AML-193 (cell line): Measurements from ENCODE around the gene KLHL36.
"Not testable (repeated sequence)": the region's sequence is repeated elsewhere in the genome, so short reads cannot be mapped to it uniquely, and the experiment has no call there.

Source experiments
- DNase-seq, 2 experiments: peaks; one replicate each; lab custom pipeline; 2025; lab: John Stamatoyannopoulos, UW

The KLHL36 gene

DNA sequence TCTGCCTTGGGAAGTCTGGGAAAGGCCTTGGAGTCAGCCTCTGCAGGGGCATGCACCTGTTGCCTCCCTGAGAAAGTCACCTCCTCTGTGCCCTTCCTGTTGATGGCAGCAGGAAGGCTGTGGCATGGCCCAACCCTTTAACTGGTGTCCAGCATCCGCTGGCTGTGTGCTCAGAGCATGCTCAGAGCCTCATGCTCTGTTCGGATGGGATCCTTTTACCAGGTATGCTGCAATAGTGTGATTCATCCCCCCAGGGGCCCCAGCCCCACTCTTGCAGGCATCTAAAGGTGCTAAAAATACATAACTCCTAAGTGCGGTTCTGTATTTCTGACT, 24.9 kb downstream of the KLHL36 start:
- no peak for DNase-seq

DNA sequence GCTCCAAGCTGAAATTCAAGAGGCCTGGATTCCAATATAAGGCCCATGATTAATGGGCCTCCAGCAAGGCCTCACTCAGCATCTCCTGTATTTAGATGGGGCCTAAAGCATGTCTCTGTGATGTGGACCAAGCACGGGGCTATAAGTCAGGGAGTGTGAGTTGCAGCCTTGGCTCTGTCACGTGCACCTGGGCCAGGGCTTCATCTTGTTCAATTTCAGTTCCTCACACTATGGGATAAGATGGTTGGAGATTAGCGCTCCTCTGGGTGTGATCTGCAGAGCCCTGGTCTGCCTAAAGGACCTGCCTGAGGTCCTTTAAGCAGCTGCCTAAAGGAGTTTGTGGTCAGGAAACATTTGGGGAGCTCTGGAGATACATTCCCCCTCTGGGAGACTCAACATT, 25.2 kb downstream of the KLHL36 start:
- DNase-seq, result no peak

DNA sequence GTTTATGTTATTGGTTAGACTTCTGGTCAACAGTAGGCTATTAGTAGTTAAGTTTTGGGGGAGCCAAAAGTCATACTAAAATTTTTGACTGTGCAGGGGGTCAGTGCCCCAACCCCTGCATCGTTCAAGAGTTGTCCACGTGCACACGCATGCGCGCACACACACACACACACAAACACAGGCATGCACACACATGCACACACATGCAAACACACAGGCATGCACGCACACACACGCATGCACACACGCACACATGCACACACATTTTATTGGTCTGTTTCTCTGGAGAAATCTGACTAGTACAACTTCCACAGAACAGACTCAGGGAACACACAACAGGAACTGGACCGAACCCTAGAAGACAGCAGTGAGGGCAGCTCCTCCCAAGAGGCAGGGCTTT, 27.1 kb downstream of the KLHL36 start:
- DNase-seq, result no peak

- DNase-seq, result no peak
Measured at GRCh38 chr16:84675884-84676283, 27.6 kb downstream of the KLHL36 start.

DNA sequence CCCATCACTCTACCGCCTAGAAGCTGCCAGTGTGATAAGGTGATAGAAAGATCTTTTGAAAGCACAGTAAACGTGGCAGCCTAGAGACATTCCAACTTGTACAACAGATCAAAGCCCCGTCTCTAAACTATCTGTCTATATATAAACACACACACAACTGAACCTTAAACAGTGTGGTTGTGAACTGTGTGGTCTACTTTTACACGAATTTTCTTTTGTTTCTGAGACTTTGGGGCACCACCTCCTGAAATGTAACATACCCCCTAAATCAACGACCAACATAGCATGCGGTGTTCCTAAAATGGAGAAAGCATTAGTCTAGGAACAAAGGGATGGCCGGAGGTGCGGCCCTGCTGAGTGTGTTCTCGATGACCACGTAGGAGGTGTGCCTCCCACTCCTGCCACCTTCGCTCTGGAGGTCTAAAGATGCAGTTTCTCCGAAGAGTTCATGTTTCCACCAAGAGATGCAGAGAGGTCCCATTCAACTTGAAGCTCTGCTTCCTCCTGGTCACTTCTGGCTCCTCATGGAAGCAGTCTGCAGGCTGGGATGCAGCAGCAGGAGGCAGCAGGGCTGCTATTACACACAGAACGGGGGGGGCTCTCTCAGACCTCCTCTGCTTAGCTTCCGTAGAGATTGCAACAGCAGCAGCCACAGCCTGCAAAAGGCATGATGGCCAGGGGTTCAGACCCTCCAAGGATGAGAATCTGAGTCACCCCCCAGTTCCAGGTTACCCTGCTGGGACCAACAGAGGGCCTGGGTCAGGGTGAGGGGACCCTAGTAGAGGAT, 28.9 kb downstream of the KLHL36 start:
- DNase-seq, result no peak

GRCh38 chr16:84677849-84678248, 29.5 kb downstream of the KLHL36 start:
- DNase-seq, result no peak

DNA sequence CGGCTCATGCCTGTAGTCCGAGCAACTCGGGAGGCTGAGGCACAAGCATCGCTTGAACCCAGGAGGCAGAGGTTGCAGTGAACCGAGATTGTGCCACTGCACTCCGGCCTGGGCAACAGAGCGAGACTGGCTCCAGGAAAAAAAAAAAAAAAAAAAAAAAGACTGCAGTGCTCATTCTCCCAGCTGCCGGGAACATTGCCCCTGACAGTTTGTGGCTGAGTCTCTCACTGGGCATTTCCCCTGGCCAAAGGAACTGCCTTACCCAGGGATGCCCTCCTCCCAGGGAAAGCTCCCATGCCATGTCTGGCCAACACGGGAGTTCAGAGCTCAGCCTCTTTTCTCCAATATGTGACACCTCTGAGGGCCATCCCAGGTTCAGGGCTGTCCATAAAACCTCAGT, 30.2 kb downstream of the KLHL36 start:
- DNase-seq, result no peak

DNA sequence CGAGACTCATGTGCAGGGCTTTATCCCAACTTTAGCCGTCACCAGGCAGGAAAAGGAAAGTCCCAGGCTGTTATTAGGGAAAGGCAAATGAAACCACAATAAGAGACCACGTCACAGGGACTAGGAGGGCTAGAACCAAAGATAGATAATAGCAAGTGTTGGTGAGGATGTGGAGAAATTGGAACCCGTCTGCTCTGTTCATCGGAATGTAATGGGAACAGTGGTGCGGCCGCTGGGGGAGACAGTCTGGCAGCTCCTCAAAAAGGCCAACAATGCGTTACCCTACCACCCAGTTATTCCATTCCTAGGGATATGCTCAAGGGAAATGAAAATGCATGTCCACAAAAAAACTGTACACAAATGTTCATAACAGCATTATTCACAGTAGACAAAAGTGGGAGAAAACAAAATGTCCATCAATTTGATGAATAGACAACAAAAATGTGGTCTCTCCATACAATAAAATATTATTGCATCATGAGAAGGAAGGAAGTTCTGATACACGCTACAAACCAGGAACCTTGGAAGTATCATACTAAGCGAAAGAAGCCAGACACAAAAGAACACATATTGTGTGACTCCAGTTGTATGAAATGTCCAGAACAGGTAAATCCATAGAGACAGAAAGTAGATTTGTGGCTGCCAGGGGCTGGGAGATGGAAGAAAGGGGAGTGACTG, 32.0 kb downstream of the KLHL36 start:
- DNase-seq, result no peak

- no peak for DNase-seq
Measured at GRCh38 chr16:84680843-84681629, 32.7 kb downstream of the KLHL36 start.

DNA sequence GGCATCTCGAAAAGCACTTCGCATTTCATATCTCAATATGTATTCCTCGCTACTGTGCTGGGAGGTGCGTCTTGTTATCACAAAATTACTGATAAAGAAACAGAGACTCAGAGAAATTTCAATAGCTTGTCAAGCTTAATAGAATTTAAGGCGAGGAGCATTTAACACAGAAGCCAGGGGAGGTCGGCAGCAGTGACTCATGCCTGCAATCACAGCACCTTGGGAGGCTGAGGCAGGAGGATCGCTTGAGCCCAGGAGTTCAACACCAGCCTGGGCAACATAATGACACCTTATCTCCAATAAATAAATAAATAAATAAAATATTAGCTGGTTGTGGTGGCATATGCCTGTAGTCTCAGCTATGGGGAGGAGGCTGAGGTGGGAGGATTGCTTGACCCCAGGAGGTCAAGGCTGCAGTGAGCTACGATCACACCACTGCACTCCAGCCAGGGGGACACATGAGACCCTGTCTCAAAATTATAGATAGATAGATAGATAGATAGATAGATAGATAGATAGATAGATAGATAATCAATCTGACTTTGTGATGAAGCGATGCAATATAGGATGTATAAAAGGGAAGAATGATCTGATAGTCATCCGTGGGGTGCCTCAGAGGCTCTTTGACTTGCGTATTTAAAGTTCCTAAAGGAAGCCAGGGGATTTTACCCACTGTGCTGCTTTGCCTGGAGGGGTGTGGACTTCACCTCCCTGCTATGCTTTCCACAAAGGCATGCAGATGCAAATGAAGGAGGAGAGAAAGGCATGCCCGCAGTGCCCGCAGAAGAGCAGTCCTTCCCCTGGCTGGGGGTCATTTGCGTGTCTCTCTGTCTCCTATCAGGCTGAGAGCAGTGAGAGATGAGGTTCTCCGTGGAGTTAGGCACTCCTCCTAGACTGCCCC, 35.6 kb downstream of the KLHL36 start:
- no peak for DNase-seq

GRCh38 chr16:84684592-84684965, 36.3 kb downstream of the KLHL36 start:
- no peak for DNase-seq

DNA sequence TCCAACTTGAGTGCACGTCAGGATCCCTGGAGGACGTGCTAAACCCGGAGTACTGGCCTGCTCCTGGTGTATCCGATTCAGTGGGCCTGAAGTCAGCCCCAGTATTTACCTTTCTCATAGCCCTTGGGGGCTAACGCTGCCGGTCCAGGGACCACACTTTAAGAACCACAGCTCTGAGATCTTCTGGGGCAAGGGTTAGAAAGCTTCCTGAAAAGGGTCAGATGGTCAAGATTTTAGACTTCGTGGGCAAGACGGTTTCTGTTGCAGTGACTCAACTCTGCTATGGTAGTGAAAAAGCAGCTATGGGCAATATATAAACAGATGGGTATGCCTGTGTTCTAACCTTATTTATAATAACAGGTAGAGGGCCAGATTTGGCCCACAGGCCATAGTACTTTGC, 36.9 kb downstream of the KLHL36 start:
- DNase-seq, result no peak

GRCh38 chr16:84686707-84687298, 38.5 kb downstream of the KLHL36 start:
- DNase-seq, result no peak

GRCh38 chr16:84687715-84688114, 39.4 kb downstream of the KLHL36 start:
- DNase-seq, result peak; percentile 87 to 90

DNA sequence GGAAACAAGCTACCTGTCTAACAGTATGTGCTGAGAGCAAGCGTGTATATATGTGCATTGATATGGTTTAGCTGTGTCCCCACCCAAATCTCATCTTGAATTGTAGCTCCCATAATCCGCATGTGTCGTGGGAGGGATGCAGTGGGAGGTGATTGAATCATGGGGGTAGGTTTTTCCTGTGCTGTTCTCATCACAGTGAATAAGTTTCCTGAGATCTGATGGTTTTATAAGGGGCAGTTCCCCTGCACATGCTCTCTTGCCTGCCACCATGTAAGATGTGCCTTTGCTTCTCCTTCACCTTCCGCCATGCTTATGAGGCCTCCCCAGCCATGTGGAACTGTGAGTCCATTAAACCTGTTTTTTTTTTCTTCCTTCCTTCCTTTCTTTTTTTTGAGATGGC, 39.9 kb downstream of the KLHL36 start:
- DNase-seq, result not testable (repeated sequence)

DNA sequence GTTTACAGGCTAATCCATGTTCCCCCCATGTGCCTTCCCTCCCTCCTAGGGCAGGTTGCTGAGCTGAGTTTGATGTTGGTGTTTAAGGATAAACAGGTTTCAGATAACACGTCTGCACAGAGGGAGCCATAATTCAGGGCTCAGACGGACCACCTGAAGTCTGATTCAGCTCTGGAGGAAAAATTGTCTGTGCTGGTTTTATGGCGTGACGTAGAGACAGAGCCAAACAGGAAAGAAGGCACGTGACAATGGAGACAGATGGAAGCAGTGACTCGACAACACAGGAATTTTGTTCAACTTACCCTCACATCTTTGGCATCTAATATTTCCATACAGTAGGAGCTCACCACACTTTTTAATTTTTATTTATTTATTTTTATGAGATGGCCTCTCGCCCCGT, 40.8 kb downstream of the KLHL36 start:
- no peak for DNase-seq

- DNase-seq, result no peak
Measured at GRCh38 chr16:84690088-84690819, 41.9 kb downstream of the KLHL36 start.

DNA sequence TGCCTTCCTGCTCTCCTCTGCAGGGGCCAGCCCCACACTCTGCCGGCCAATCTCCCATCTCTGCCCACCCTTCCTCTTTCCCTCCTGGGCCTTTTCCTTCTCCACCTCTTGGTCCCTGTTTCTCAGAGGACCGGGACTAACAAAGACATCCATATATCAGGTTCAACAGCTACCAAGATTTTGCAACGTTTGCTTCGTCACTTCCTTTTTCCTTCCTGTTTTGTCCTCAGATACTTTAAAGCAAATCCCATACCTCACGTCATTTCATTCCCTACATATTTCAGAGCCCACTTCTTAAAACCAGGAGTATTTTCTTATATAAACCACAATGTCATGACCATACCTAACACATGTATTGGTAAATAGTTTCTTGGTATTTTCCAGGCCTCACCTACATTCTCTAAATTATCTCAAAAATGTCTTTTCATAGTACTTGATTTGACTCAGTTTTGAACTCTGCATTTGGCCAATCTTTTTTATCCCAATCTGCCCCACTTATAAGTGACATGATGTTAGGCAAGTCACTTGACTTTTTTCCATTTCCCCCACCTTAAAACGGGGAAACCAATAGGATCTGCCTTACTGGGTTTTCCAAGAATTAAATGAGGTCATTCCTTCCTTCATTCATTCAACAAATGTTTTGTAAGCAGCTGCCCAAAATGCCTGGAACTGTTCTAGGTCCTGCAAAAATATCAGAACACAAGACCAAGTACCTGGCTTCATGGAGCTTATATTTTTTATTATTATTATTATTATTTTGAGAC, 44.3 kb downstream of the KLHL36 start:
- peak; percentile 36 to 46 for DNase-seq

DNA sequence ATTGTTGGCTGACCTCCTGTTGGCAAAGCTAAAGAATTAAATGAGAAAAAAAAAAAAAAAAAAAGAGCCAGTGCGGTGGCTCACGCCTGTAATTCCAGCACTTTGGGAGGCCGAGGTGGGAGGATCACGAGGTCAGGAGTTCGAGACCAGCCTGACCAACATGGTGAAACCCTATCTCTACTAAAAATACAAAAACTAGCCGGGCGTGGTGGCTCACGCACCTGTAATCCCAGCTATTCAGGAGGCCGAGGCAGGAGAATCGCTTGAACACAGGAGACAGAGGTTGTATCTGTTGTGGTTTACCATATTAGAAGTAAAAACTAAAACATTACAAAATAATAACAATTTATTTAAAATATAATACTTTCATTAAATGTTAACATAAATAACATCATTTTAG, 45.6 kb downstream of the KLHL36 start:
- DNase-seq, result not testable (repeated sequence)

DNA sequence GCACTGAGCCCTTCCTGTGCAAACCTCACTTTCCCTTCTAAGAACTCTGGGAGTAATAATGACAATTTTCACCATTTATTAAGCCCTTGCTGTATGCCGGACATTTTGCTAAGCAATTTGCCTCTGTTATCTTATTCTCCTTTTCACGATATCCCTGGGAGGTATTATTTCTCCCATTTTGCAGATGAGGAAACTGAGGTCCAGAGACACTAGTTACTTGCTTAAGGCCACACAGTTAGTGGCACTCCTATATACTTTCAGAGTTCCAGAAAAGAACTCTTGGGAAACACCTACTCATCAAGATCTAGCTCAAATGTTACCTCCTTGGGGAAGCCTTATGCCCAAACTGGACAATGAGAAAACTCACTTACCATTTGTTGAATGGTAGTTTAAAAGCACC, 46.7 kb downstream of the KLHL36 start:
- DNase-seq, result no peak
